Colonic mucosa (tissue), 4 donors: ENCODE results near the gene PLEKHM3. TPM values are rescaled to one million over a fixed set of nuclear protein-coding genes. Genes with fewer than 3 reads are reported as not detected.

Experiments used
- DNase-seq: peaks from one replicate; pipeline ENCODE4 v3.0.0-alpha.2; 2020
- H3K27ac ChIP-seq: fragments of 200-600 bp; one replicate; pipeline ENCODE4 v1.8.0; 2021
- H3K27me3 ChIP-seq: fragments of 200-600 bp; one replicate; pipeline ENCODE4 v1.8.0; 2021
- H3K36me3 ChIP-seq: fragments of 200-600 bp; one replicate; pipeline ENCODE4 v1.8.0; 2021
- H3K4me1 ChIP-seq: fragments of 200-600 bp; one replicate; pipeline ENCODE4 v1.8.0; 2021; ENCODE audit warnings: mild to moderate bottlenecking
- H3K4me3 ChIP-seq: fragments of 200-600 bp; one replicate; pipeline ENCODE4 v1.8.0; 2021
- H3K9ac ChIP-seq, 2 donors: one replicate each; pipeline ENCODE4 v1.7.0; 2013; ENCODE audit warnings: control low read depth in 2 of 2, low read depth in 2 of 2, low read length in 2 of 2
- H3K9me3 ChIP-seq: fragments of 200-600 bp; one replicate; pipeline ENCODE4 v1.8.0; 2021
- intact Hi-C: fragments of 100-400 bp; cut with DNase I; formaldehyde crosslinking; loops from one replicate; pipeline ENCODE4 v1.14.1; 2022
- total RNA-seq, 2 donors: library from RNA; stranded (reverse); fragmentation: NEBNext Ultra II Directional in 1 of 2; extraction: Animal tissue kit (Norgen Biotek cat#: 25700) in 1 of 2; gene quantifications; one replicate each; pipeline ENCODE4 v1.2.1, GENCODE V29; 2021
- TF ChIP-seq, protein P1 (sequence below): fragments of 200-600 bp; IDR thresholded peaks from one replicate; pipeline ENCODE4 v1.8.0; 2022; ENCODE audit warnings: antibody characterized with exemption, mild to moderate bottlenecking
- donor health status: healthy.
- donor health status: DM: no; HTN: no; CAD: no.
- donor health status: DM: no; HTN: no; CAD: no.

The PLEKHM3 gene
- total RNA-seq, 2 donors from 2014 or later, result 5.7 to 8.3 TPM

DNA sequence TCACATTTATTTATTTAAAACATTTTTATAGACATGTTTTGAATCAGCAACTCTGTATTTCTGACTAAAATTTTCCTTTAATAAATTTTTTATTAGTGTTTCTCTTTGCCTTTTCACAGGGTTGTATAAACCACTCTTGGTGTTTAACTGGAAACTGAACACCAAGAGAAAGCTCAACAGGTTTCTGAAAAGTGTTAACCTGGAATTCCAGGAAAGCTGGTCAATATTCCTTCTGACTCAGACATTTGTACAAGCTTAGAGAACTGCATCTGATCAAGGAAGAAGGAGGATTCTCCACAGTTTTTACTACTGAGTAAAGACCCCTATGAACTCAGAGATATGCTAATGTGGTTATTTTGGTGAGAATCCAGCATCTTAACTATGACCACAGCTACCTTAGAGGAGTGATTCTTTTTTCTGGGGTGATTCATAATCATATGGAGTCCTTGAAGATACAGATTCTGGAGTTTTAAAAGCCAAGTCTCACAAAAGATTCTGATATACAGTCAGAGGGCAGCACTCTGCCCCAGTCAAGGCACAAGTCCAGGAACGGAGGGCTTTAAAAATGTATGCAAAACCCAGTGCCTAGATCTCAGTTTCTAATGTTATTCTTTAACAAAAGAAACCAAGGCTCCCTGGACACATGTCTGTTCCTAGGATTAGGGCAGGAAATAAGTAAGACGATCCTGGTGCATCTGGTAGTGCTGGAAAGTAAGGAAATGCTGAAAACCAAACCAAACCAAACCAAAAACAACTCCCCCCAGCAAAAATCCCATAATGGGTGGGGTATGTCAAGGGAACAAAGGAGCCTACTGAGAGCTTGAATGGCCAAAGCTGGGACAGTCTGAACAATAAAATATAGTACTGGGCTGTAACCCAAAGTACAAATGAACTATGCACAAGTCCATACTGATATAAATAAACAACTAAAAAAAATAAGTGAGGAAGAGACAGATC, 170.6 kb downstream of the PLEKHM3 start:
- intact Hi-C loops, result no loop called here
- H3K36me3 ChIP-seq, result no peaks in the 10 kb centered on the region
- no peaks in the 10 kb centered on the region for H3K27me3 ChIP-seq
- no peak for DNase-seq
- no peaks in the 10 kb centered on the region for H3K9me3 ChIP-seq
- TF ChIP-seq, protein P1, sequence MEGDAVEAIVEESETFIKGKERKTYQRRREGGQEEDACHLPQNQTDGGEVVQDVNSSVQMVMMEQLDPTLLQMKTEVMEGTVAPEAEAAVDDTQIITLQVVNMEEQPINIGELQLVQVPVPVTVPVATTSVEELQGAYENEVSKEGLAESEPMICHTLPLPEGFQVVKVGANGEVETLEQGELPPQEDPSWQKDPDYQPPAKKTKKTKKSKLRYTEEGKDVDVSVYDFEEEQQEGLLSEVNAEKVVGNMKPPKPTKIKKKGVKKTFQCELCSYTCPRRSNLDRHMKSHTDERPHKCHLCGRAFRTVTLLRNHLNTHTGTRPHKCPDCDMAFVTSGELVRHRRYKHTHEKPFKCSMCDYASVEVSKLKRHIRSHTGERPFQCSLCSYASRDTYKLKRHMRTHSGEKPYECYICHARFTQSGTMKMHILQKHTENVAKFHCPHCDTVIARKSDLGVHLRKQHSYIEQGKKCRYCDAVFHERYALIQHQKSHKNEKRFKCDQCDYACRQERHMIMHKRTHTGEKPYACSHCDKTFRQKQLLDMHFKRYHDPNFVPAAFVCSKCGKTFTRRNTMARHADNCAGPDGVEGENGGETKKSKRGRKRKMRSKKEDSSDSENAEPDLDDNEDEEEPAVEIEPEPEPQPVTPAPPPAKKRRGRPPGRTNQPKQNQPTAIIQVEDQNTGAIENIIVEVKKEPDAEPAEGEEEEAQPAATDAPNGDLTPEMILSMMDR, result no peak
- no peak overlapping the region for H3K27ac ChIP-seq
- no peaks in the 10 kb centered on the region for H3K4me1 ChIP-seq
- H3K9ac ChIP-seq, result no peak overlapping the region
- no peak overlapping the region for H3K4me3 ChIP-seq

DNA sequence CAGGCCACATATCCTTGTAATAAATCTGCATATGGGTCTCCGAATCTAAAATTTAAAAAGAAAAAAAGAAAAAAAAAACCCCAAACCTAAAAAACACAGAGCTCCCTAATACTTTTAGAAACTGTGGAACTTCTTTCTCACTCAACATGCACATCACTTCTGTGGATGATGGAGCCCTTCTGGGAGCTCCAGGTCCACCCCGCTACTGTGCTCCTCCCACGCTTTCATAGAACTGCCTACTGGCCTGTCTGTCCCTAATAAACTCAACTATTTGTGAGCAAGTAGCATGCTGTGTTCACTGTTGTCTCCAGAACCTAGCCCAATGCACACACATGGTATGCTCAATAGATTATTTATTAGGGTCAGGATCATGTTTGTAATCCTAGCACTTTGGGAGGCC, 172.5 kb downstream of the PLEKHM3 start:
- TF ChIP-seq, protein P1, result no peak
- Histone ChIP-seq H3K27me3 (no peaks in the 10 kb centered on the region), H3K36me3 (no peaks in the 10 kb centered on the region), H3K27ac (no peak overlapping the region), H3K9me3 (no peaks in the 10 kb centered on the region), H3K9ac (no peak overlapping the region), H3K4me1 (peaks cover 6% of the 10 kb centered on the region), H3K4me3 (no peak overlapping the region)
- DNase-seq, result no peak
- intact Hi-C loops, result no loop called here

DNA sequence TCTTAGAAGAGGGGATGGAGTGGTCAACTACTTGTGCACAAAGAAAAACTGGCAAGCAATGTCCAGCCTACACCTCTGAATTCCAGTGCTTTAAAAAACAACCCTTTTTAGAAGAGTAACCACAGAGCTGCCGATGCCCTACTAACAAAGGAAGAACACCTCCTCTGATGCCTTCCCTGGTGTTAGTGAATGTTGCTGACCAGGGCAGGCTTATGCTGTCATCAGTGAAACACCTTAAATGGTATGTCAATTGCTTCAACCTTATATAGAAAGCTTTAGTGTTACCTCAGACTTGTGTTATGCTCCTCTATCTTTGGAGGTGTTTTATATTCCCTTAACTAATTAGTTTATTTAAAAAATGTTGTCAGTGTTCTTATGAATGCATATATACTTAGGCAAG, 175.9 kb downstream of the PLEKHM3 start:
- Histone ChIP-seq H3K9ac (no peak overlapping the region), H3K4me1 (peaks cover 6% of the 10 kb centered on the region), H3K36me3 (no peaks in the 10 kb centered on the region), H3K4me3 (no peak overlapping the region), H3K27ac (no peak overlapping the region), H3K27me3 (no peaks in the 10 kb centered on the region), H3K9me3 (no peaks in the 10 kb centered on the region)
- intact Hi-C loops, result no loop called here
- DNase-seq, result no peak
- TF ChIP-seq, protein P1, result no peak

DNA sequence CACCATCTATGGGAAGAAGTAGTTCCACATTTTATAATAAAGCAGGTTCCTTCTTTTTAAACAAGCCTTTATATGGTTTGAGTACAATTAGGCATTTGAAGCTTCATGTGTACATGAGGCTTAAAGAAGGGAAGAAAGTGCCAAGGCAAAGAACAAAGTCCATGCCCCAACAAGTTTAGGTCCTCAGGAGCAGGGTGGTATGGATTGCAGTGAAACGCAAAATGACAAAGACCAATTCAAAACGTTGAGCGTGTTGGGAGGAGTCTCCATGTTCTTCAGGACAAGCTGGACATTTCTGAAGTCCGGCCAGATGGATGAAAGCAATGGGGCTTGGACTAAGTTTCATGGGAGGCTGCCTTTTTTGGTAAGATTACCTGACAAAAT, 176.8 kb downstream of the PLEKHM3 start:
- intact Hi-C loops, result no loop called here
- no peaks in the 10 kb centered on the region for H3K27me3 ChIP-seq
- DNase-seq, result no peak
- H3K27ac ChIP-seq, result peak overlapping the region; percentile 82
- H3K9me3 ChIP-seq, result no peaks in the 10 kb centered on the region
- TF ChIP-seq, protein P1, result no peak
- peaks cover 6% of the 10 kb centered on the region for H3K4me1 ChIP-seq
- H3K36me3 ChIP-seq, result no peaks in the 10 kb centered on the region
- H3K9ac ChIP-seq, result no peak overlapping the region
- H3K4me3 ChIP-seq, result no peak overlapping the region

DNA sequence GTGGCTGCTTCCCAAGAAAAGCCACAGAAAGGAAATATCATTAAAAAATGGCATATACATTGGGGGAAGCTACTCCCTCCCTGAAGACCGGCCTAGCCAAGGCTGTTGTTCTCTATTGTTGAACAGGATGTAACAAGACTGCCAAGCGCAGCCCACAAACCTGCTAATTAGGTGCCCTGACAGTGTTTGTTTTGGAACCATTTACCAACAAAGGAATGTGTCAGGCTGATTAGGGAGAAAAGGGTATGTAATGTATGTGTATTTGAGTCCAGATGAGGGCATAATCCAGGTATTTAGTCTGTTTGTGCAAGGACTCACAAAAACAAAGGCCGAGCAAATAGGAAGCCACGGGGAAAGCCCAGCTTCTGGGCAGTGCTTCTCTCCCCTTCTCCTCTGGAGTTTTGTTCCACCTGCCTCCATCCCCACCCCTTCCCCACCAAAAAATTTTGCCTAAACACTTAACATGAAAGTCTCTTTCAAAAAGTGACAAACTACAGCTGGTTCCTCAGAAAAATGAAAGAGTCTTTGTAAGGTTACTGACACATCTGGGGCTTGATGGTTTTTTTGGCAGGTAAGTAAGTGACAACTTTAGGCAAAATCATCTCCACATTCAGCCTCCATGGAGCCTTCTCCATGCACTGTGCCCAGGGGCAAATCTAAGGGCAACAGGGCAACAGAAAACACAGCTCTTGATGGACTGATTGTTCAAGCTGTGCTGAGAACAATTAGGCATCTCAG, 177.4 kb downstream of the PLEKHM3 start:
- Histone ChIP-seq H3K36me3 (no peaks in the 10 kb centered on the region), H3K27ac (peak overlapping the region; percentile 82), H3K9ac (peak overlapping the region in 1 of 2 donors; percentile 53), H3K4me1 (peaks cover 6% of the 10 kb centered on the region), H3K4me3 (no peak overlapping the region), H3K9me3 (no peaks in the 10 kb centered on the region), H3K27me3 (no peaks in the 10 kb centered on the region)
- intact Hi-C loops, result no loop called here
- TF ChIP-seq, protein P1, result no peak
- peak; percentile 83 for DNase-seq
